Activated CD4-positive, alpha-beta memory T cell treated with anti-CD3 and anti-CD28 coated beads for 36 hours (primary cell): Measurements from ENCODE around the gene THBS3. TPM values are rescaled to one million over a fixed set of nuclear protein-coding genes. Genes with fewer than 3 reads are reported as not detected.

Experiments used
- CTCF ChIA-PET: fragments of 350-600 bp; sonication (Branson Sonifier 250); formaldehyde crosslinking; loops from one replicate; lab custom pipeline; 2021; ENCODE audit warnings: antibody characterized with exemption, inconsistent platforms; lab: Charles Lee
- POLR2A ChIA-PET: fragments of 350-600 bp; sonication (Branson Sonifier 250); formaldehyde crosslinking; loops from one replicate; lab custom pipeline; 2021; ENCODE audit warnings: antibody characterized with exemption; lab: Charles Lee
- DNase-seq: peaks from one replicate; pipeline ENCODE4 v3.0.0-alpha.2; 2020
- H3K27ac Mint-ChIP-seq: one replicate; pipeline ENCODE4 v1.8.0; 2021; ENCODE audit warnings: mixed read lengths
- H3K27me3 Mint-ChIP-seq: one replicate; pipeline ENCODE4 v1.8.0; 2021; ENCODE audit warnings: mixed read lengths
- H3K36me3 Mint-ChIP-seq: one replicate; pipeline ENCODE4 v1.8.0; 2021; ENCODE audit warnings: mixed read lengths
- H3K4me1 Mint-ChIP-seq: one replicate; pipeline ENCODE4 v1.8.0; 2021; ENCODE audit warnings: low read depth, mixed read lengths
- H3K4me3 Mint-ChIP-seq: one replicate; pipeline ENCODE4 v1.8.0; 2021; ENCODE audit warnings: mild to moderate bottlenecking, mixed read lengths
- H3K9me3 Mint-ChIP-seq: one replicate; pipeline ENCODE4 v1.8.0; 2021; ENCODE audit warnings: mixed read lengths
- intact Hi-C: fragments of 100-400 bp; cut with micrococcal nuclease; formaldehyde crosslinking; loops from one replicate; pipeline ENCODE4 v1.15.1; 2023
- total RNA-seq, 2 experiments: library from RNA; stranded (reverse); gene quantifications; one replicate each; pipeline ENCODE4 v1.2.3, GENCODE V29; 2021

Gene THBS3
- total RNA-seq, result 10 to 100 TPM; 15.6 to 17.3 TPM

DNA sequence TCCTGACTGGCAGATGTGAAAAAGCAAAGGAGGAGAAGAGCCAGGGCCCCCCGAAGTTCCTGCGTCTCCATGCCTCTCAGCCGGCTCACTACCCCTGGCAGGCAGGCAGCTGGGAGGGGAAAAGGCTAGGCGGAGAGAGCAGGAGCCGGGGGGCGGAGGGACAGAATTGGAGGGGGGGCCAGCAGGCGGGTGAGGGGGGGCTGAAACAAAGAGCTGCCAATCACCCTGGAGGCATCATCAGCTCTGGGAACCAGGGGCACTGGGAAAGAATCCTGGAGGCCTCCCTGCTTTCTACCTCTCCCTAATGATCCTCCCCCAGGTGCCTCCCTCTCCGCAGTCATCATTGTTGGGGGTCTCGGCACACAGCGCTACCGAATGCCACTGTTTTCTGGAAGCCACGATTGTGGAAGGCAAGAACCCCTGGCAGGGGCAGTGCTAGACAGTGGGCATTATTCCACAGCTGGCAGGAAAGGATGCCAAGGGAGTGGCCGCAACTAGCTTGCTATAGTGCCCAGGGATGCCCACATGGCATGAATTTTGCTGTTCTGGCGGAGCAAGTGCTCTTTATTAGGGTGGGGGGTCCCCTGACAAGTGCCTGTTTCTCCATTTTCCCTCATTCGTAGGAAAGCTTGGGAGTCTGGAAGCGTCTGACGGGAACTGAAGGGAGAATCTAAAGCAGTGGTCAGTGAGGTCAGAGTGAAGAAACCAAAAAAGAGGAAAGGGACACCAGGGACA lies at the start of gene THBS3:
TSS of gene THBS3 (minus strand) at position 92 of the 735 bp plus-strand sequence. CDS start at position 71, 21 bp downstream.
- Mint-ChIP-seq H3K27me3 (no peaks in the 10 kb centered on the region), H3K36me3 (no peaks in the 10 kb centered on the region), H3K4me3 (peak within 1 kb of the TSS; percentile 83), H3K4me1 (peaks cover 29% of the 10 kb centered on the region), H3K27ac (peak within 1 kb of the TSS; percentile 89), H3K9me3 (no peaks in the 10 kb centered on the region)
- intact Hi-C loops, result loop anchor here (1.0 to 5.0 kb wide), 3 partner anchors 13 to 36 kb away; partner anchors contain the start of genes KRTCAP2 and TRIM46
- ChIA-PET POLR2A (interaction anchor here (0.8 to 3.6 kb wide), 5 partner anchors 14 to 52 kb away, joined by 5 to 58 read pairs (median 9); partner anchors contain the start of genes KRTCAP2 and TRIM46), CTCF (interaction anchor here (0.5 to 6.6 kb wide), 8 partner anchors 13 to 123 kb away, joined by 3 to 82 read pairs (median 38); partner anchors contain the start of genes KRTCAP2 and TRIM46)
- DNase-seq, result no peak

DNA sequence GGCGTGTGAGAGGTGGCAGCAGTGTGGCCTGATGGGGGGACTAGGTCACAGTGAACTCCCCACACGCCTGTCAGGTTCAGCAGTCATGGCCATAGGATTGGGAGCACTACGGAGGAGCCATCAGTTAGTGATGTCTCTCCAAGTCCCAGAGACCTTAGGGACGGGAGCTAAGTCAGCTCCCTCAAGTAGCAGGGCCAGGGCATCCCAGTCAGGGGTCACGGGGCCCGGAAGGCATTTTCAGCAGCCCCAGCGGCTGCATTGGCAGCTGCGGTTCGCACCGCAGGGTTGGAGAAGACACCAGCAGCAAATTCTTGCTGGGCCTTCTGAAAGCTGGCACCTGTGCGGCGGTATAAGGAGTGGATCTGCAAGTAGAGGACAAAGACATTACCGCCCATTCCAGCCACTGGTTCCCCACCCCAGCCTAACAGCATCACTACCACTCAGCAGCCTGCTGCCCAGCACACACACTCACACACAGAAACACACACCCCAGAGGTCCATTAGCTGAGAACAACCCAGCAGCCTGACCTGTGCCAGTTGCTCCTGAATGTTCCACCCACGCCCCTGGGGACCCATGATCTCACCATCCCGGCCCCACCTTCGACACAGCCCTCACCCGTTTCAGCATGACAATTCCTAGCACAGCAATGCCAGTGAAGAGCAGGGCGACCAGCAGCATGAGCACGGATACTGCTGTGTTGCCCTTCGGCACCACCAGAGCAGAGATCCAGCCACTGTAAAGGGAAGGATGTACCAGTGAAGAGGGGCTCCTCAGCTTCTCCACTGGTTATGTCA lies 48.6 kb upstream of the THBS3 start:
- CTCF ChIA-PET, result interaction anchor here (0.9 to 9.7 kb wide), 2 partner anchors 12 to 66 kb away, joined by 3 to 188 read pairs; partner anchors contain the start of gene RUSC1
- Mint-ChIP-seq H3K4me3 (peak overlapping the region; percentile 79), H3K27me3 (no peaks in the 10 kb centered on the region), H3K4me1 (peaks cover 34% of the 10 kb centered on the region), H3K9me3 (no peaks in the 10 kb centered on the region), H3K27ac (no peak overlapping the region), H3K36me3 (peaks cover 24% of the 10 kb centered on the region)
- POLR2A ChIA-PET, result no interaction called here
- intact Hi-C loops, result no loop called here
- no peak for DNase-seq

DNA sequence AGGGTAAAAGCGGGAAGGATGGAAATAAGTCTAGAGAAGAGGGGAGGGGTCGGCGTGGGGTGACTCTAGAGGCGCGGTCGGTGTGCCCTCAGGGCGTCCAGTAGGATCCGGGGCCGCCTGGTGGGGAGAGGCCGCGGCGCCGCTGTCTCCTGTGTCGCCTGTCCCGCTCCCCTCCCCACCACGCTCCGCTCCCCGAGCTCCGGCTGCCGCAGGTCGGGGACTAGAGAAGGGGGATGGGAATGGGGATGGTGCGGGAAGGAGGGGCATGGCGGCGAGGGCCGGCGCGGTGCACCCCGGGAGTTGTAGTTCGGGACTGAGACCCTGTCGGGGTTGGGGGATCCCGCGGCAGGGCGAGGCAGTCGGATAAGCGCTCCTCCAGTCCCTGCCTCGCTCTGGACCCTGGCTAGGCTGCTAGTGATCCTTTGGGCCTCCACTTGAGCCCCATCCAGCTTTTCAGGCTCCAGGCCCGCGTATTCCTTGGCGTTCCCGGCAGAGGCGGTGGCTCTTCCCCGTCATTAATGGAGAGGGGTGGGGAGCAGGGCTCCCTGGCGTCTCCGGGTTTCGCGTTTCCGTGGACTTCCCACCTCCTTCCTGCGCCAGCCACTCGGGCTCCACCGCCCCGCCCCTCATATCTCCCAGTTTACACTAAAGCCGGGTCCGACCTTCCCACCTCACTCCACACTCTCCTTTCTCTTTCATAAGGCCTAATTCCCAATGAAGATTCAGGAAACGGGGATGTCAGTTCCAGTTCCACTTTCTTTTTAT lies 47.7 kb upstream of the THBS3 start, which contains the start of gene ENTREP3:
TSS of gene ENTREP3 (minus strand) at position 241 of the 765 bp plus-strand sequence. CDS start 606 bp downstream, outside the sequence.
- Mint-ChIP-seq H3K36me3 (peaks cover 19% of the 10 kb centered on the region), H3K27me3 (no peaks in the 10 kb centered on the region), H3K4me1 (peaks cover 34% of the 10 kb centered on the region), H3K9me3 (no peaks in the 10 kb centered on the region), H3K27ac (peak within 1 kb of the TSS; percentile 23), H3K4me3 (peak within 1 kb of the TSS; percentile 79)
- CTCF ChIA-PET, result interaction anchor here (0.9 to 9.7 kb wide), 3 partner anchors 12 to 67 kb away, joined by 3 to 188 read pairs (median 3); partner anchors contain the start of gene RUSC1
- intact Hi-C loops, result no loop called here
- POLR2A ChIA-PET, result interaction anchor here (0.5 kb wide), 1 partner anchor 10 kb away, joined by 4 read pairs; no protein-coding TSS in a partner anchor
- peak; percentile 87 for DNase-seq

DNA sequence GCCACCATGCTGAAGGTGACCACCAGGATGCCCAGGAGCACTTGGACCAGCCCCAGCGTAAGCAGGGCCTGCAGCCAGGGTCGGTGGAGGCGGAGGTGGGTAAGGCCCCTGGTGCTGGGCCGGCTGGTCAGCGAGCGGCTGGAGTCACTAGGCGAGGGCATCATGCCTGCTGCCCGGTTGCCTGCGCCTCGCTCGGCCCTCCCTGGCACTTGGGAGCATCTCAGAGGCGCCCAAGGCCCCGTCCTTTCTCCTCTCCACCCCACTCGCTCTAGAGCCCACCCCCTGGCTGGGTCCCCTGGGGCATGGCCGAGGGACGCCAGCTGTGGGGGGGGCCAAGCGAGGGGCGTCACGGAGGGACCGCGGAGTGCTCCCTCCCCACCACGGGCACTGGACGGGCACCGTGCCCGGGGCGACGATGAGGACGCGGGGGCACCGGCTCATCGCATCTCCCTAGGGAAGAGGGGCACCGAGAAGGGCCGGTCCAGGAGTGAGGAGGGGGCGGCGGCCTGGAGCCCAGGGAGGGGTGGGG lies 47.1 kb upstream of the THBS3 start:
- H3K4me3 Mint-ChIP-seq, result peak overlapping the region; percentile 79
- H3K27ac Mint-ChIP-seq, result no peak overlapping the region
- no peaks in the 10 kb centered on the region for H3K9me3 Mint-ChIP-seq
- peaks cover 16% of the 10 kb centered on the region for H3K36me3 Mint-ChIP-seq
- POLR2A ChIA-PET, result interaction anchor here (0.5 kb wide), 1 partner anchor 10 kb away, joined by 4 read pairs; no protein-coding TSS in a partner anchor
- peaks cover 32% of the 10 kb centered on the region for H3K4me1 Mint-ChIP-seq
- H3K27me3 Mint-ChIP-seq, result no peaks in the 10 kb centered on the region
- no peak for DNase-seq
- CTCF ChIA-PET, result interaction anchor here (1.4 to 9.7 kb wide), 2 partner anchors 61 to 68 kb away, joined by 3 to 188 read pairs; partner anchors contain the start of gene RUSC1
- intact Hi-C loops, result no loop called here

DNA sequence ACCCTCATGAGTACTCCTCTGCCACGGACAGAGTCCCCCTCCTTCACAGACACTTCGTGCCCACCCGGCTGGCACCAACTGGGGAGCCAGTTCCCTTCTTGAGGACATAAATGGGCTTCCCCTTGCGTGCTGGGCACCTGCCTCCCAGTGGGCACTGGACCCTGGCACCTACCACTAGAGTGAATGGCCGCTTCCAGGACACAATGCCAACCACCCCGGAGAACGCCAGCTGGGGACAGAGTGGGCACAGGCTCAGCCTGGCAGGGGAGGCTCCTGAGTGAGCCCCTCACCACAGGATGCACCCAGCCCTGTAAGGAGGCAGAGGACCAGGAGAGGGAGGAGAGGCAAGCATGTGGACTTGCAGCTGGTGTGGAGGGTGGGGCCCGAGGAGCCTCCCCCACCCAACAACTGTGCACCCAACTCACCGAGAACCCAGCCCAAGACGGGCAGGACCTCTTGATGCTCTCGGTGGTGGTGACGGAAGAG lies 46.6 kb upstream of the THBS3 start:
- DNase-seq, result no peak
- peak overlapping the region; percentile 79 for H3K4me3 Mint-ChIP-seq
- H3K9me3 Mint-ChIP-seq, result no peaks in the 10 kb centered on the region
- peaks cover 16% of the 10 kb centered on the region for H3K36me3 Mint-ChIP-seq
- no peaks in the 10 kb centered on the region for H3K27me3 Mint-ChIP-seq
- POLR2A ChIA-PET, result no interaction called here
- intact Hi-C loops, result no loop called here
- CTCF ChIA-PET, result interaction anchor here (1.4 to 9.7 kb wide), 2 partner anchors 61 to 68 kb away, joined by 3 to 188 read pairs; partner anchors contain the start of gene RUSC1
- H3K4me1 Mint-ChIP-seq, result peaks cover 32% of the 10 kb centered on the region
- H3K27ac Mint-ChIP-seq, result no peak overlapping the region

DNA sequence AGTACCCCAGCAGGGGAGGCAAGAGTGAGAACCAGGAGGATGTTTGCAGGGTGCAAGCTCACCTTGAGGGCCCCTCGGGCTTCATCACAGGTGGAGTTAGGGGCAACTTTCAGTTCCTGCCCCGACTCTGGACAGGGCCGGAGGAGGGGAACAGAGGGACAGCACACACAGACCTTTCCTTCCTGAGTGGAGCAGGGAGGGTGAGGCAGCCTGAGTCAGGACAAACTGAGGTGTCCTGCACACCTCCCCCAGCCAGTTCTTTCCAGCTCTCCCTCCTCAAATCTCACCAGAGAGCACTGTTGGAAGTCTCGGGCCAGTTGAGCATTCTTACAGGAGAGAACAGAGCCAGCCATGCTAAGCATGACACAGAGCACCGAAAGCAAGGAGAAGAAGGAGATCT lies 46.1 kb upstream of the THBS3 start:
- H3K36me3 Mint-ChIP-seq, result peaks cover 15% of the 10 kb centered on the region
- no peaks in the 10 kb centered on the region for H3K9me3 Mint-ChIP-seq
- ChIA-PET POLR2A (interaction anchor here (0.7 kb wide), 1 partner anchor 9 kb away, joined by 4 read pairs; no protein-coding TSS in a partner anchor), CTCF (interaction anchor here (1.4 to 9.7 kb wide), 2 partner anchors 60 to 69 kb away, joined by 3 to 188 read pairs; partner anchors contain the start of gene RUSC1)
- intact Hi-C loops, result no loop called here
- H3K27me3 Mint-ChIP-seq, result no peaks in the 10 kb centered on the region
- H3K27ac Mint-ChIP-seq, result no peak overlapping the region
- DNase-seq, result no peak
- H3K4me3 Mint-ChIP-seq, result peak overlapping the region; percentile 79
- peaks cover 32% of the 10 kb centered on the region for H3K4me1 Mint-ChIP-seq

DNA sequence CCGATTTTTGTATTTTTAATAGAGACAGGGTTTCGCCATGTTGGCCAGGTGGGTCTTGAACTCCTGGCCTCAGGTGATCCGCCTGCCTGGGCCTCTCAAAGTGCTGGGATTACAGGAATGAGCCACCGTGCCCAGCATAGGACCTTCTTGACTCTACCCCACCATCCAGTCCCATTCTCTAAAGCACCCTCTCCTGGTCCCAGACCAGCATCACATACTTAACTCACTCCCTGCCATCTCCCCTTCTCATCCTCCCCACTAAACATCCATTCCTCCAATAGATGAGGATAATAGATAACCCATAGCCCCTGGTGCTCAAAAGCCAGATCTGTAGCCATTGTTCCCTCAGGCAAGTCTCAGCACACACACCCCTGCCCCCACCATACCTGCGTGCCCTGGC lies 45.5 kb upstream of the THBS3 start:
- ChIA-PET POLR2A (interaction anchor here (0.7 kb wide), 1 partner anchor 8 kb away, joined by 4 read pairs; no protein-coding TSS in a partner anchor), CTCF (interaction anchor here (9.7 kb wide), 1 partner anchor 69 kb away, joined by 188 read pairs; the partner anchor contains the start of gene RUSC1)
- intact Hi-C loops, result no loop called here
- peak overlapping the region; percentile 79 for H3K4me3 Mint-ChIP-seq
- H3K4me1 Mint-ChIP-seq, result peaks cover 32% of the 10 kb centered on the region
- no peaks in the 10 kb centered on the region for H3K27me3 Mint-ChIP-seq
- no peak for DNase-seq
- H3K9me3 Mint-ChIP-seq, result no peaks in the 10 kb centered on the region
- no peak overlapping the region for H3K27ac Mint-ChIP-seq
- H3K36me3 Mint-ChIP-seq, result peaks cover 10% of the 10 kb centered on the region

DNA sequence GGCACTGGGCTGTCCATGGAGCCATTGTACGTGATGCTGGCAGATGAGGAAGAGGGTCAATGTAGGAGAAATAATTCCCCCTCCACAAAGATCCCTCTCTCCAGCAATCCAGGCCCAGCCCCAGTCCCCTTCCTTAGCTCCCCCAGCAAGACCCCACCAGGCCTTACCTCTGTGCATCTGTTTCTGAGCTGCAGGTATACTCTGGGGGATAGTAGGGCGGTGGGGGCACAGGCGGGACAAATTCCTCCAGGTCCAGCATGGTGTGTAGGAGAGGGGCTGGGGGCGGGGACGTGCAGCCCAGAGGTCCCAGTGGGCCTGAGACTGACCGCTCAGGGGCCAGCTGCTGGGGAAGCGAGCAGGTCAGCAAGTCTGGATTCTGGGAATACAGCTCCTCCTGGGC lies 43.9 kb upstream of the THBS3 start:
- no peak for DNase-seq
- ChIA-PET CTCF (interaction anchor here (0.6 to 9.7 kb wide), 39 partner anchors 8 to 534 kb away, joined by 3 to 188 read pairs (median 6); partner anchors contain the start of genes ASH1L, CLK2, FDPS and MTX1), POLR2A (interaction anchor here (0.8 to 2.4 kb wide), 7 partner anchors 10 to 358 kb away, joined by 3 to 9 read pairs (median 4); partner anchors contain the start of genes CLK2, FDPS, MTX1 and SCAMP3)
- Mint-ChIP-seq H3K4me3 (no peak overlapping the region), H3K27me3 (no peaks in the 10 kb centered on the region), H3K36me3 (no peaks in the 10 kb centered on the region), H3K9me3 (no peaks in the 10 kb centered on the region), H3K4me1 (peaks cover 32% of the 10 kb centered on the region), H3K27ac (no peak overlapping the region)
- intact Hi-C loops, result loop anchor here (2.0 kb wide), 2 partner anchors 21 to 341 kb away; partner anchors contain the start of gene CLK2

DNA sequence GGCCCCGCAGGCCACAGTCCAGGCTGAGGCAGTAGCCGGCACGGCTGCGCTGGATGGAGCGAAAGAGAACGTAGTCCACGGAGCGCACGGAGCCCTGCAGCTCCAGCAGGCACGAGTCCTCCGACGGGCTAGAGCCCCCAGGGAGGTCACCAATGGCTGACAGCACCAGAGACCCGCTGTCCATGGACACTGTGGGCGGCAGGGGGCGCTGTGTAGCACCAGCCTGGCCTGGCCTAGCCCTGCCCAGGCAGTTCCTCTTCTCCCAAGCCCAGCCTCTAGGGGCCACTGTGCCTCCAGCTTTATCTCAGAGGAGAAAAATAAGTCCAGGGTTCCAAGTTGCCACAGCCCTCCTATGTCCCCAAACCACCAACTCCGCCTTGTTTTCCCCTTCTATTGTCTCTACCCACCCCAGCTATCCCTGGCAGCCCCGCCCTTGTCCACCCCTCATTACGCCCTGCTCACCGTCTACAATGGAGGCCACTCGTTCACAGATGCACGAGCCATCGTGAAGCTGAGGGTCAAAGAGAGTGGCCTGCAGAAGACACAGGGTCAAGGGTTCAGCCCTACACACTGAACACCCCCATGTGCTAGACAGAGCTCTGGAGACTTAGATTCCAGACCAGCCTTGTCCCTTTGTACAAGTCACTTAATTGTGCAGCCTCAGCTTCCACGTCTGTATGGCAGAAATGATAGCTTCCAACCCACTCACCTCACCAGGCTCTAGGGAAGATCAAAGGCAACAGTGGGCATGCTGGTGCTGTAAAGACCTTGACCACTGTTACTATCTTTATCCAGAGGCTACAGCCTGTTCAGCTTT lies 43.1 kb upstream of the THBS3 start:
- Mint-ChIP-seq H3K27me3 (no peaks in the 10 kb centered on the region), H3K9me3 (no peaks in the 10 kb centered on the region), H3K4me1 (peaks cover 33% of the 10 kb centered on the region), H3K36me3 (no peaks in the 10 kb centered on the region), H3K27ac (peak overlapping the region; percentile 31), H3K4me3 (peak overlapping the region; percentile 39)
- CTCF ChIA-PET, result interaction anchor here (0.7 to 9.7 kb wide), 54 partner anchors 9 to 578 kb away, joined by 3 to 188 read pairs (median 6); partner anchors contain the start of genes ASH1L, CLK2, FDPS and KRTCAP2
- peak; percentile 97 for DNase-seq
- intact Hi-C loops, result loop anchor here (1.0 to 2.0 kb wide), 4 partner anchors 22 to 342 kb away; partner anchors contain the start of genes CLK2 and FDPS
- POLR2A ChIA-PET, result interaction anchor here (0.8 to 2.4 kb wide), 12 partner anchors 9 to 359 kb away, joined by 3 to 9 read pairs (median 4); partner anchors contain the start of genes CLK2, FDPS, MTX1 and SCAMP3
